HepG2 (cell line): ENCODE results near the gene CHN2. TPM values are rescaled to one million over a fixed set of nuclear protein-coding genes. Genes with fewer than 3 reads are reported as not detected.

Experiments used
- ATAC-seq: fragments of 200-7000 bp; cut with Tn5 transposase; 3 replicates; pipeline ENCODE4 v1.9.1; 2020; ENCODE audit warnings: mild to moderate bottlenecking, moderate library complexity
- BruUV-seq: library from RNA; stranded (reverse); fragments of 400-500 nt; replicated peaks from 2 replicates; lab custom pipeline; 2021; lab: Mats Ljungman, UMichigan
- CTCF ChIA-PET: fragments of 300-600 bp; formaldehyde crosslinking; extraction: SDS; loops from one replicate; lab custom pipeline; 2021; ENCODE audit warnings: low total read pairs, inconsistent platforms, low intra/inter-chr PET ratio; lab: Yijun Ruan, JAX
- POLR2A ChIA-PET: fragments of 350-600 bp; sonication (Branson Sonifier 250); formaldehyde crosslinking; loops from one replicate; lab custom pipeline; 2020; ENCODE audit warnings: antibody characterized with exemption, inconsistent platforms; lab: Yijun Ruan, JAX
- DNase-seq: peaks from one replicate; pipeline ENCODE4 v3.0.0-alpha.2; 2015; ENCODE audit warnings: low spot score
- FAIRE-seq: peaks from 3 replicates; lab custom pipeline; 2011; peaks lifted over from hg19 to GRCh38; lab: Jason Lieb, UNC
- H2AFZ ChIP-seq: one replicate; pipeline ENCODE4 v1.6.1; 2011; ENCODE audit warnings: low read length, inconsistent platforms
- H3K27ac ChIP-seq: fragments of 300-600 bp; 3 replicates; pipeline ENCODE4 v1.8.0; 2011; ENCODE audit warnings: mixed run types, mild to moderate bottlenecking, mixed read lengths, low read length, inconsistent platforms; ENCODE audit not compliant: insufficient read depth; ENCODE audit errors: extremely low read length
- H3K27me3 ChIP-seq, 2 experiments: fragments of 200-600 bp in 1 of 2; 2 replicates in 1 of 2; 3 replicates in 1 of 2; pipeline versions ENCODE4 v1.6.0 to v1.8.0; 2011; ENCODE audit warnings: low read length in 2 of 2, mild to moderate bottlenecking in 2 of 2, moderate library complexity in 2 of 2, inconsistent platforms in 1 of 2; ENCODE audit not compliant: insufficient read depth in 2 of 2, control insufficient read depth in 1 of 2
- H3K36me3 ChIP-seq, 2 experiments: fragments of 200-600 bp in 1 of 2; replicated peaks in 1 of 2; 2 replicates in 1 of 2; 3 replicates in 1 of 2; pipeline versions ENCODE4 v1.5.1 to v1.8.0; 2011; ENCODE audit warnings: low read length in 2 of 2, inconsistent platforms in 1 of 2; ENCODE audit not compliant: insufficient read depth in 2 of 2, control insufficient read depth in 1 of 2
- H3K4me1 ChIP-seq: 2 replicates; pipeline ENCODE4 v1.5.1; 2012; ENCODE audit warnings: low read length, inconsistent platforms; ENCODE audit not compliant: insufficient read depth
- H3K4me2 ChIP-seq: 2 replicates; pipeline ENCODE4 v1.6.0; 2011; ENCODE audit warnings: low read depth, low read length, inconsistent platforms
- H3K4me3 ChIP-seq, 3 experiments: fragments of 200-600 bp in 1 of 3; sonication (generic), shearing (Covaris generic) in 1 of 3; replicated peaks in 1 of 3; 2 replicates each; pipeline ENCODE4 v1.5.1; 2011 to 2016; ENCODE audit warnings: low read length in 3 of 3, inconsistent platforms in 2 of 3, low read depth in 2 of 3, mild to moderate bottlenecking in 2 of 3, control low read depth in 1 of 3, mixed read lengths in 1 of 3; ENCODE audit not compliant: insufficient read depth in 1 of 3
- H3K79me2 ChIP-seq: one replicate; pipeline ENCODE4 v1.6.1; 2011; ENCODE audit warnings: low read length, inconsistent platforms; ENCODE audit not compliant: insufficient read depth
- H3K9ac ChIP-seq: 2 replicates; pipeline ENCODE4 v1.6.0; 2011; ENCODE audit warnings: mild to moderate bottlenecking, low read depth, low read length, inconsistent platforms; ENCODE audit not compliant: insufficient read depth
- H3K9me3 ChIP-seq: 2 replicates; pipeline ENCODE4 v1.5.1; 2012; ENCODE audit warnings: mild to moderate bottlenecking, low read length
- H4K20me1 ChIP-seq: 2 replicates; pipeline ENCODE4 v1.6.0; 2011; ENCODE audit warnings: inconsistent platforms, mild to moderate bottlenecking, low read length, moderate library complexity; ENCODE audit not compliant: insufficient read depth
- ARID5B ChIP-seq: IDR thresholded peaks from 2 replicates; pipeline ENCODE4 v1.4.0; 2020; ENCODE audit warnings: mild to moderate bottlenecking, missing genetic modification reagents
- BRD4 ChIP-seq: sonication (generic); formaldehyde crosslinking; IDR thresholded peaks from 2 replicates; pipeline ENCODE4 v1.4.0; 2020; ENCODE audit warnings: missing genetic modification reagents
- FIP1L1 ChIP-seq: fragments of 200-400 bp; formaldehyde crosslinking; IDR thresholded peaks from 2 replicates; pipeline ENCODE4 v1.6.1; 2018; ENCODE audit warnings: low read depth, mild to moderate bottlenecking, low read length, moderate library complexity, borderline replicate concordance; ENCODE audit not compliant: insufficient read depth
- HOXA9 ChIP-seq: sonication (generic); formaldehyde crosslinking; IDR thresholded peaks from 2 replicates; pipeline ENCODE4 v1.8.1; 2022; ENCODE audit warnings: missing genetic modification reagents, mild to moderate bottlenecking, moderate library complexity, borderline replicate concordance
- KDM2A ChIP-seq: sonication (generic); formaldehyde crosslinking; IDR thresholded peaks from 2 replicates; pipeline ENCODE4 v1.4.0; 2020; ENCODE audit warnings: low read depth, missing genetic modification reagents, borderline replicate concordance
- KMT2A ChIP-seq: sonication (generic); formaldehyde crosslinking; IDR thresholded peaks from 2 replicates; pipeline ENCODE4 v1.4.0; 2020; ENCODE audit warnings: missing genetic modification reagents
- MTA3 ChIP-seq: sonication (generic); formaldehyde crosslinking; IDR thresholded peaks from 2 replicates; pipeline ENCODE4 v1.4.0; 2020; ENCODE audit warnings: missing genetic modification reagents
- MXD1 ChIP-seq: sonication (generic); formaldehyde crosslinking; IDR thresholded peaks from 2 replicates; pipeline ENCODE4 v1.4.0; 2020; ENCODE audit warnings: mild to moderate bottlenecking, missing genetic modification reagents
- SAFB2 ChIP-seq: sonication (generic); formaldehyde crosslinking; IDR thresholded peaks from 2 replicates; pipeline ENCODE4 v1.5.1; 2020; ENCODE audit warnings: missing genetic modification reagents, low read depth, mild to moderate bottlenecking, borderline replicate concordance
- SNAPC2 ChIP-seq: sonication (generic); formaldehyde crosslinking; IDR thresholded peaks from 2 replicates; pipeline ENCODE4 v1.8.1; 2022; ENCODE audit warnings: mild to moderate bottlenecking, missing genetic modification reagents
- STAG1 ChIP-seq: sonication (generic); formaldehyde crosslinking; IDR thresholded peaks from 2 replicates; pipeline ENCODE4 v1.4.0; 2020; ENCODE audit warnings: missing genetic modification reagents
- TOPORS ChIP-seq: sonication (generic); formaldehyde crosslinking; IDR thresholded peaks from 2 replicates; pipeline ENCODE4 v1.8.0; 2023; ENCODE audit warnings: mild to moderate bottlenecking, missing genetic modification reagents
- ZNF30 ChIP-seq: sonication (generic); formaldehyde crosslinking; IDR thresholded peaks from 2 replicates; pipeline ENCODE4 v1.5.0; 2020; ENCODE audit warnings: mild to moderate bottlenecking, missing genetic modification reagents
- ZNF446 ChIP-seq: sonication (generic); formaldehyde crosslinking; IDR thresholded peaks from 2 replicates; pipeline ENCODE4 v1.5.0; 2020; ENCODE audit warnings: mild to moderate bottlenecking, missing genetic modification reagents
- ZNF496 ChIP-seq: sonication (generic); formaldehyde crosslinking; IDR thresholded peaks from 2 replicates; pipeline ENCODE4 v1.8.1; 2023; ENCODE audit warnings: mild to moderate bottlenecking, moderate library complexity, missing genetic modification reagents; ENCODE audit not compliant: insufficient replicate concordance
- ZNF530 ChIP-seq: sonication (generic); formaldehyde crosslinking; IDR thresholded peaks from 2 replicates; pipeline ENCODE4 v1.5.0; 2020; ENCODE audit warnings: low read depth, mild to moderate bottlenecking, missing genetic modification reagents
- ZSCAN30 ChIP-seq: sonication (generic); formaldehyde crosslinking; IDR thresholded peaks from 2 replicates; pipeline ENCODE4 v1.5.0; 2020; ENCODE audit warnings: mild to moderate bottlenecking, missing genetic modification reagents
- WGBS: methylation state at CpG from one replicate; pipeline ENCODE4 v1.1.6; 2017; ENCODE audit warnings: low lambda C conversion rate; 5-methylcytosine and 5-hydroxymethylcytosine counted together
- in situ Hi-C: cut with HindIII; loops from 2 replicates; pipeline ENCODE4 v1.10.0; 2017; ENCODE audit warnings: low pct_unique_long_range_greater_than_20kb; ENCODE audit not compliant: extremely low pct_ligation_motif_present
- intact Hi-C: fragments of 100-400 bp; cut with micrococcal nuclease; formaldehyde crosslinking; loops from one replicate; pipeline ENCODE4 v1.10.0; 2022; ENCODE audit not compliant: unreplicated experiment
- polyA plus RNA-seq, 8 experiments: library from polyadenylated mRNA; depleted of rRNA in 3 of 8; stranded (reverse) in 7 of 8; unstranded in 1 of 8; fragments of >200 nt; fragmentation: Illumina TruSeq in 4 of 8; extraction: Trizol in 4 of 8; gene quantifications; 2 replicates each; pipeline versions ENCODE4 v1.2.1 to v1.2.3, GENCODE V29; 2011 to 2016; ENCODE audit warnings: low read depth in 4 of 8, missing spikeins in 1 of 8, mixed read lengths in 1 of 8; ENCODE audit not compliant: insufficient read depth in 1 of 8
- total RNA-seq, 5 experiments: library from RNA; depleted of rRNA; stranded (reverse); fragments of >200 nt; fragmentation: Illumina TruSeq; extraction: Trizol; gene quantifications; 2 replicates each; pipeline ENCODE4 v1.2.3, GENCODE V29; 2016; ENCODE audit warnings: low read depth in 1 of 5
- TF ChIP-seq, protein P1 (sequence below): sonication (generic); formaldehyde crosslinking; IDR thresholded peaks from 2 replicates; pipeline ENCODE4 v1.4.0; 2020; ENCODE audit warnings: mild to moderate bottlenecking, missing genetic modification reagents

The CHN2 gene
- total and polyA plus RNA-seq, 2 of the 13 experiments (the other 11 are each of a cell fraction or from before 2014, with no cell fraction given), result 23.5 to 30.5 TPM

- no TSS peak for BruUV-seq
- no peak for ATAC-seq
- no peak overlapping the region for H3K4me3 ChIP-seq
- ChIA-PET CTCF (no interaction called here), POLR2A (no interaction called here)
- H2AFZ ChIP-seq, result no peak overlapping the region
- no peak overlapping the region for H3K27ac ChIP-seq
- peaks cover 25% of the 10 kb centered on the region for H3K79me2 ChIP-seq
- H3K4me2 ChIP-seq, result no peak overlapping the region
- no peaks in the 10 kb centered on the region for H3K9me3 ChIP-seq
- FAIRE-seq, result no peak
- H3K27me3 ChIP-seq, result no peaks in the 10 kb centered on the region
- no peak for DNase-seq
- WGBS, result 96% methylated on average over 11 of the region's 11 CpGs
- in situ Hi-C loops, result no loop called here
- intact Hi-C loops, result no loop called here
- H3K4me1 ChIP-seq, result peaks cover 54% of the 10 kb centered on the region
- no peak overlapping the region for H3K9ac ChIP-seq
- no peaks in the 10 kb centered on the region for H4K20me1 ChIP-seq
- peaks cover 5 to 17% of the 10 kb centered on the region in 2 experiments for H3K36me3 ChIP-seq
- TF ChIP-seq ZNF30 (CRISPR knock-in tag) (no peak), ZSCAN30 (CRISPR knock-in tag) (no peak), BRD4 (CRISPR knock-in tag) (no peak), SNAPC2 (CRISPR knock-in tag) (no peak), MXD1 (CRISPR knock-in tag) (no peak), HOXA9 (CRISPR knock-in tag) (no peak), SAFB2 (CRISPR knock-in tag) (no peak), ZNF496 (CRISPR knock-in tag) (no peak), ARID5B (no peak), KDM2A (CRISPR knock-in tag) (no peak), KMT2A (CRISPR knock-in tag) (no peak), MTA3 (CRISPR knock-in tag) (no peak), STAG1 (CRISPR knock-in tag) (peak; percentile 47), TOPORS (CRISPR knock-in tag) (no peak), ZNF530 (CRISPR knock-in tag) (no peak), ZNF446 (no peak), FIP1L1 (no peak)
- TF ChIP-seq, protein P1, sequence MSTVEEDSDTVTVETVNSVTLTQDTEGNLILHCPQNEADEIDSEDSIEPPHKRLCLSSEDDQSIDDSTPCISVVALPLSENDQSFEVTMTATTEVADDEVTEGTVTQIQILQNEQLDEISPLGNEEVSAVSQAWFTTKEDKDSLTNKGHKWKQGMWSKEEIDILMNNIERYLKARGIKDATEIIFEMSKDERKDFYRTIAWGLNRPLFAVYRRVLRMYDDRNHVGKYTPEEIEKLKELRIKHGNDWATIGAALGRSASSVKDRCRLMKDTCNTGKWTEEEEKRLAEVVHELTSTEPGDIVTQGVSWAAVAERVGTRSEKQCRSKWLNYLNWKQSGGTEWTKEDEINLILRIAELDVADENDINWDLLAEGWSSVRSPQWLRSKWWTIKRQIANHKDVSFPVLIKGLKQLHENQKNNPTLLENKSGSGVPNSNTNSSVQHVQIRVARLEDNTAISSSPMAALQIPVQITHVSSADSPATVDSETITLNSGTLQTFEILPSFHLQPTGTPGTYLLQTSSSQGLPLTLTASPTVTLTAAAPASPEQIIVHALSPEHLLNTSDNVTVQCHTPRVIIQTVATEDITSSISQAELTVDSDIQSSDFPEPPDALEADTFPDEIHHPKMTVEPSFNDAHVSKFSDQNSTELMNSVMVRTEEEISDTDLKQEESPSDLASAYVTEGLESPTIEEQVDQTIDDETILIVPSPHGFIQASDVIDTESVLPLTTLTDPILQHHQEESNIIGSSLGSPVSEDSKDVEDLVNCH (CRISPR knock-in tag), result no peak
These were observed 49.5 kb downstream of the CHN2 start for GRCh38 chr7:29243910-29244655.
